ELR (cell line): ENCODE measurements around the gene APOBEC4.
"Not testable (repeated sequence)": the region's sequence is repeated elsewhere in the genome, so short reads cannot be mapped to it uniquely, and the experiment has no call there.

Experiments
- DNase-seq: peaks from one replicate; pipeline ENCODE4 v3.0.0-alpha.2; 2015; ENCODE audit warnings: low read depth

Gene APOBEC4

GRCh38 chr1:183652547-183653461, at the start of gene APOBEC4:
TSS of gene APOBEC4 (minus strand) at chr1:183653316. CDS start at chr1:183648781, 4,535 bp downstream.
- DNase-seq = no peak

- no peak for DNase-seq
Measured at GRCh38 chr1:183702813-183703198, 49.7 kb upstream of the APOBEC4 start.

DNA sequence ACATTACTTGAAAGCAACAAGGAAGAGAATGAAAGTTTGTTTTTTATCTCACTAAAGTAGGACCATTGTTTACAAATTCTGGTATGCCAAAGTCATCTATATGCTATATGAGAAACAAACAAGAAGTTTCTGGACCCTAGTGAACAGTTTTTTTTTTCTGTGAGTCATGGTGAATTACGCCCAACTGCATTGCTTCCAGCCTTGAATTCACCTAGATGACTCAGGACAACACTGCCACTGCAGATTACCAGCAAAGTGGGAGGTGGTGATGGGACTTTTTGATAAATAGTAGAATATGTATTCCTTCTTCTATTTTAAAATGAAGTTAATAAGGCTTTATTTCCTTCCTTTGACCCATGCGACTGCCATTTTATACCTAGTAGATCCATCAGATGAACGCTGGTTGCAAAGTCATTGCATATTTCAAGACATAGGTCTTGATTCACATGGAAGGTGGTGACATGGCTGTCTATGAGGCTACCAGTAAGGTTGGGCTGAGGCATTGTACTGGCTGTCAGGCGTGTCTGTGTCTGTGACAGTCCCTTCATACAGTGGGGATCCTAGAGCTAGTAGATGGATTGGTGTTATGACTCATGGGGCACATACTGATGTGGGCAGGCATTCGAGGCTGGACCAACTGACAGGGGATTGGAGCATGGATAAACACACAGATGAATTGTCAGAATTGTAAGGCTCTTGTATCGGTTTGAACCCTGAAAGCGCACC, 49.1 kb upstream of the APOBEC4 start:
- peak; percentile 77 for DNase-seq

GRCh38 chr1:183699616-183700160, 46.6 kb upstream of the APOBEC4 start:
- no peak for DNase-seq

DNA sequence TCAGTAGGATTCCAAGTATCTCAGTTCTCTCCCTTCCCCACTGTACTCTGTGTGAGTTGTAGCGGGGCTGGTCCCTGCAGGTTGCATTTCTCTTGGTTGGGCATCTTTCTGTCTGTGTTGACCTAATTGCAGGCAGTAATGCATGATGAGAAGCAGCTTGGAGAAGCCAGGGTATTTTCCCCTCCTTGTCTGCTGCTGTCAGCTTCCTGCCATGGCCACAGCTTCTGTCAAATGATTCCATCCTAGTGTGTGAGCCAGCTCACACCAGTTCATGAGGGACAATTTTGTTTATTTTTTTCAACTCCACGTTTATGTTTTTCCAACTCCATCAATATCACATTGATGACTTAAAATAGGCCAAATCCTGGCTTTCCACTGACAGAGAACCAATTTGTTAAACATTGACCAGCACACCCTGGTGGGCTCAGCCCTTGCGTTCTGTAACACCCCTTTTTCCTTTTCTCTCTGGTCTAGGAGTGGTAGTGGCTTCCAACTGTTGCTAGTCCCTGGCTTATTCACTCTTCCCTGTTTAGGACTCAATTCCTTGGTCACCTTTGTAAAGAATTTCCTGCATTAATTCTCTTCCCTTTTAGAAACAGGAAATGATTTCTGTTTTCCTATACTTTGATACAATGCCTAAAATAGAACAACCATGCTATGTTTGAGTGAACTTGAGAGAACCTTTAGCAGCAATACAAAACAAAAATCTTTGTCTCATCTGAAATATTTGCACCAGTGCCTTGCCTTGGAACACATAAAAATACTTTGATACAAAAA, 44.9 kb upstream of the APOBEC4 start:
- no peak for DNase-seq

- no peak for DNase-seq
Measured at GRCh38 chr1:183696981-183697380, 43.9 kb upstream of the APOBEC4 start.

DNA sequence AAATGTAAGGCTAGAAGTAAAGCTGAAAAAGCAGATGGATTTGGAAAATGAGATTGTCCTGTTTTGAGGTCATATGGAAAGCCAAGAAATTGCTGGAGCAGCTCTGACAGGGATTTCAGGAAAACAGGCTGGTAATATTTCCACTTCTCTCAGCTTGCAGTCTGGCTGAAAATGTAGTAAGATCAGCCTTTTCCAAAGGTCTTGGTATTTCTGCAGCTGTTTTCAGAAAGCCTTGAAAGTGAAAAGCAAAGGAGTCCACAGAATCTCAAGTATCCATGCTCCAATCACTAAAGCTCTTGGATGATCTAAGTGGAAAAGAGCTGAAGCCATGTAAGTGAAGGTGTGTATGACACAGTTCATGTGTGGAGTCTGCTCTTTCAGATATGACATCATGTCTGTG, 41.6 kb upstream of the APOBEC4 start:
- DNase-seq = no peak

DNA sequence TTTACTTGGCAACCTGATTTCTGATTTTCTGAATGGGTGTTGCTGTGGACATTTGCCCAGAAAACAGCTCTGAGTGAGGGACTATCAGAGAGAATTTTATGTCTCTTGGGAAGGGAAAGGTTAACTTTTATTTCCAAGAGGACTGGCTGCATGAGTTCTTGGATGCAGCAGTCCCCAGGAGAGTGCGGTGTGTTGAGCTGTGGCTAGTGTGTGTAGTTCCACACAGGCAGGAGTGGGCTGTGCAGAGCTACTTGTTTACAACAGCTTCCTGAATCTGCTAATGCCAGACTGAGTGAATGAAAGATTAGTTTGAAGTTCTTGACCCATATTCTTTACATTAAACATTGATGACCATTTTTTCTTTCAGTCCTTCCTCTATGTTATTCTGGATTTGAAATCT, 41.0 kb upstream of the APOBEC4 start:
- DNase-seq = no peak

GRCh38 chr1:183693521-183693920, 40.4 kb upstream of the APOBEC4 start:
- DNase-seq = no peak

DNA sequence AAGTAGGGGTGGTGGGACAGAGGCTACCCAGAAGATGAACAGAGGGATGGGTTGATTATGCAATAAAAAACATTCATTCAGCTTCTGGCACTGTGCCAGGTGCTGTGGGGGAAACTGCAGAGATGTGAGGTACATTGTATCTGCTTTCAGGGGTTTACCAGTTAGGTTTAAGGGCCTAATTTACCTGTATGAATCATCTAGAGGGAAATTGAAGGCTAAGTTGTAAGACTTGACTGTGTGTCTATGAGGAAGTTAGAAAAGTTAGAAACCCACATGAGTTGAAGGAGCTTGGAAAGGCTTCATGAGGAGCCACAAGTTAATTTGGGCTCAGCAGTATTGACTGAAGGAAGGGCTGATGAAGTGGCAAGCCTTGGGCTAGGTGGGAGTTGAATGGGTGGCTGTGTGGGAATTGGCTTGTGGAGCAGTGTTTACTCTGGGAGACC, 36.7 kb upstream of the APOBEC4 start:
- DNase-seq = no peak

GRCh38 chr1:183688341-183689060, 35.4 kb upstream of the APOBEC4 start:
- DNase-seq = no peak

DNA sequence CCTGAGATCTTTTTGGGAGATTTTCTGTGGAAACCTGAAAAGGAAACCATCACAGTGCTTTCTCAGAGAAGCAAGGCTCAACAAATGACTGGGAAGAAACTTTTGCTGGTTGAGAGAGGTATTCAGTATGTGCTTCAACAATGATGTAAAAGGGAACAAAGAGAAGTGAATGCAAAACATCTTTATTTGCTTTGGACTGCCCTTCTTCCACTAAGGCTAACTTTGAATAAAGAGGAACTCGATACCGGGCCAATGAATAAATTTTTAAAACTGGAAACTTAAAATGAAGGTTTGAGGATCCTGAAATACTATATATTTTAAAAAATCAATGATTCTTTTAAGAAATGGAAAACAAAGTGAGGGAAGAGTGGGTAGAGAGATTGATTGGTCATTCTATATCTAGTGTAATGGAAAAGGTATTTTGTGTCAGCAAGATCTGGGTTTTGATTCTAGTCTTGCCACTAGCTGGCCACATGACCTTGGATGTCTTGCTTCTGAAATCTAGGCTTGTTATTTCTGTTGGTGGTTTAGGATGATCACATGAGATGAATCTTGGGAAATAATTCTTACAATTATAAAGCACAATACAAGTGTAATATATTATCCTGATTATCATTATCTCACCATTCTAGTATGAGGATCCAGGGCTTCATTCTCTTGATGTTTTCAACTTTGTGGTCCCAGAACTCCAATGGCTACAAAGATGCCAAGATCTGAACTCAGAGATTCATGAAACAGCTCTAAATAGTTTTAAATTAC, 34.6 kb upstream of the APOBEC4 start:
- no peak for DNase-seq

- DNase-seq = no peak
Measured at GRCh38 chr1:183686229-183686628, 33.1 kb upstream of the APOBEC4 start.

DNA sequence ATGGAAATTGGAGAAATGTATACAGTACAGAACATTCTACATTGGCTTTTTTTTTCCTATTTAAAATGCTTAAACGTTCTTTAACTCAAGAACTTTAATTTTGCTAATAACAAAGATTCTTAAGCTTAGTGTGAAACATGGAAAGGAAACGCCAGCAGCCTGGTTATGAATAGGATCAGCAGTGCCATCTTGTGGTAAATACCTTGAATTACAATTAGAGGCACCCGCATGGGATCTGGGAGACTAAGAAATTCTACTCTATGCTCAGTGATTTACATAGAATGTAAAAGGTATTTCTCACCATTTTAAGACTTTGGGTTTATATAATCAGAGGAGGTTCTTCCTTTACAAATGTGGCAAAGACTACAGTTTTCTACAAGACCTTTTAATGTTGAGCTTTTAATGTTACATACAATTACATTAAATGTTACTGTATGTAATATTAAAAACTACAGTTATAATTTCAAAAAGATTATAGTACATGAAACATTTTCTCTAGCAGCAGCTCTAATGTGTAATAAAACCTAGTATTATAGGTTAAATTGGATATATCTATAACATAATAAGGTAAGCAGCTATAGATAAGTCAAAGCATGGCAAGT, 32.1 kb upstream of the APOBEC4 start:
- DNase-seq = peak; percentile 79

GRCh38 chr1:183679363-183679762, 26.2 kb upstream of the APOBEC4 start:
- not testable (repeated sequence) for DNase-seq

- no peak for DNase-seq
Measured at GRCh38 chr1:183678819-183679218, 25.7 kb upstream of the APOBEC4 start.

- peak; percentile 84 for DNase-seq
Measured at GRCh38 chr1:183676586-183677189, 23.6 kb upstream of the APOBEC4 start.

DNA sequence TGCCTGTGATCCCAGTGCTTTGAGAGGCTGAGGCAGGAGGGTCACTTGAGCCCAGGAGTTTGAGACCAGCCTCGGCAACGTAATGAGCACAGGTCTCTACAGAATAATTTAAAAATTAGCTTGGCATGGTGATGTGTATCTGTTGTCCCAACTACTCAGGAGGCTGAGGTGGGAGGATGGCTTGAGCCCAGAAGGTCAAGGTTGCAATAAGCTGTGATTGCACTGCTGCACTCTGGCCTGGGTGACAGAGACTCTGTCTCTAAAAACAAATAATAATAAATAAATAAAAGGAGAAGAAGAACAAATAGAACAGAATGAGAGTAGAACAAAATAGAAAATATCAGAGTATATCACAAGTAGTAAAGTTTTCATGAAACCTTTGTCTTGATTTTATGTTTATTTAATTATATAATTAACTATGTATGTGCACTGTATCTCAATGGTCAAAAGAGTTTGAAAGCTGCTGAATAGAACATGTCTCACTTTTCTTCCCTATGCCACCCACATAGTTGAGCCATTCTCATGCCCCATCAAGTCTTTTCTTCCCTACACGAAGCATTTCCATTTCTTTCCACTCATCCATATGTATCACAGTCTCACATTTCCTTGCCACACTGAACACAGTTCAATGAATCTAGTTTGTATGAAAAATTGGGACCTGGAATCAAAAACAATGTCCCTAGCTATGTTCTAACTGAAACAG, 22.9 kb upstream of the APOBEC4 start:
- DNase-seq = no peak

DNA sequence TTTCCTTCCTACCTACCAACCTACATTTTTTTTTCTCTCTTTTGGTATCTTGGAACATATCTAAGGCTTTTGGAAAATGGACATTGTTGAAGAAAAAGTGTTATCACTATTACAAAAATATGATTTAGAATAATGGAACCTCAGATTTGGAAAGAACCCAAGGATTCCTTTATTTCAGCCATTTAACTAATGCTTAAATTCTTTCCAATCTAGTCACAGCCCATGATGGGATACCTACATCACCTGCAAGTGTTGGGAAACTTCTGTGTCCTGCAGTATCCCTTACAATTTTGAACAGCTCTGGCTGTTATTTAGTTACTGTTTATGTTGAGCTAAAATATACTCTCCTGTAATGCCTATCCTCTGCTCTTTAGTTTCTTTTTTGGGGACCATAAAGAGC, 22.3 kb upstream of the APOBEC4 start:
- DNase-seq = no peak
